Measurements from ENCODE around the gene SPAG6.
"Not testable (repeated sequence)": the region's sequence is repeated elsewhere in the genome, so short reads cannot be mapped to it uniquely, and the experiment has no call there.

SPAG6 gene

DNA sequence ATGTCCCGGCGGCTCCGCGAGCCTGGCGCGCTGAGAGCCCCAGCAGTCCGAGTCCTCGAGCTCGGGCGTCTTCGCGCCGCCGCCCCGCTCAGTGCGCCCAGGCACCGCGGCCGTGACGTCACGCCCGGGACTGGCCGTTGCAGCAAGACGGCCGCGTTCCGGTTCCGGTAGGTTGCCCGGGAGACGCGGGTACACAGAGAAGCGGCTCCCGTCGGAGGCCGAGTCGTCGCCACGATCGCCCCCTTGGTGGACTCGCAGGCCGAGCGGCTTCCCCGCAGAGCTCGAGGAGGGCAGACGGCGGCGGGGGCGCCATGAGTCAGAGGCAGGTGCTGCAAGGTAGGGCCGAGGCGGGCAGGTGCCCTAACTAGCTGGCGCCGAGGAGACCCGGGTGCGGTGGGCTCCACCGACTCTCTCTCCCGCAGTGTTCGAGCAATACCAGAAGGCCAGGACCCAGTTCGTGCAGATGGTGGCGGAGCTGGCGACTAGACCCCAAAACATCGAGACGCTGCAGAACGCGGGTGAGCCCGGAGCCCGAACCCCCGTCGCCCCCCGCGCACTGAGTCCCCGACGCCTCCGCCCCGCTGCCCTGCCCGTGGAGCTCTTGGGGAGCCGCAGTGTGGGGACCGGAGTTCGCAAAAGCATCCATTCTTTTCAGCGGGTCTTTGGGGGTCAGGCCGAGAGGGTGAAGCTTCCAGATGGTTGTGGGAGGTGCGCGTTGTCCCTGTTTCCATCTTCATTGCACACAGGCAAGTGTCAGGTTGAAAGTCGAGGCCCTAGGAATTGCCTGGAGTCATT, at the start of gene SPAG6:
SPAG6 (plus strand) TSS at position 196 of the 795 bp plus-strand sequence; CDS start at position 312, 116 bp downstream.
- DNase-seq: peak; percentile 70

DNA sequence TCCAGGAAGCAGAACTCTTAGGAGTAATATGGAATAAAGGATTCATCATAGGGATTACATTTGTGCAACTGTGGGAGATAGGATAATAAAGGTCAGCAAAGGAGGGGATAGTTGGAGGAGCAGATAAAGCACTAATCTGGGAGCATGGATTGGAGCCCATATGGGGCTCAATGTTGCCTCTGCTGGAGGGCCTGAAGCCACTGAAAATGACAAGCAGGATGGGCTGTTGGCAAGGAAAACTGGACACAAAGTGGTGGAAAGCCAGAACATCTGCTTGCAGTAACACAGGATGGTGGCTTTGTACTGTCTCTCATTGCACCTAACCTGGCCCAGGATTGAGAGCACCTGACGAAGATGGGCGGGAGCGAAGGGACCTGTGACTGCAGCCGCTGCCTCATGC, 44.1 kb upstream of the SPAG6 start:
- DNase-seq: no peak

DNA sequence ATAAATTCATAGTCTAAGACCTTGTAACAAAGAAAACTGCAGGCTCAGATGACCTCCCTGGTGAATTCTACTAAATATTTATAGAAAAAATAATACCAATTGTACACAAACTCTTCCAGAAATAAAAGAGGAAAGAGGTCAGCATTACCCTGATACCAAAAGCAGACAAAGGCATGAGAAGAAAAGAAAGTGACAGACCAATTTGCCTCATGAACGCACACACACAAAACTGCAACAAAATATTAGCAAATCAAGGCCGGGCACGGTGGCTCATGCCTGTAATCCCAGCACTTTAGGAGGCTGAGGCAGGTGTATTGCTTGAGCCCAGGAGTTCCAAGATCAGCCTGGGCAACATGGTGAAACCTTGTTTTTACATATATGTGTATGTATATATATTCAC, 41.8 kb upstream of the SPAG6 start:
- no peak for DNase-seq

DNA sequence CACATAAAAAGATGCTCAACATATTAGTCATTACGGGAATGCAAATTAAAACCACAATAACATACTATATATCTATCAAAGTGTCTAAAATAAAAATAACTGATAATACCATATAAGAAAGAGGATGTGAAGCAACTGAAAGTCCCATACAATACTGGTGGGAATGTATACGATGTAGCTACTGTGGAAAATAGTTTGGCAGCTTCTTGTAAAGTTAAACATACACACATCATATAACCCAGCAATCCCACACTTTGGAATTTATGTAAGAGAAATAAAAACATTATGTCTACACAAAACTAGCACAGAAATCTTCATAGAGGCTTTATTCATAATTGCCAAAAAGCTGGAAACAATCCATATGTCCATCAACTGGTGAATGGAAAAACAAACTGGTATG, 39.6 kb upstream of the SPAG6 start:
- DNase-seq: no peak

DNA sequence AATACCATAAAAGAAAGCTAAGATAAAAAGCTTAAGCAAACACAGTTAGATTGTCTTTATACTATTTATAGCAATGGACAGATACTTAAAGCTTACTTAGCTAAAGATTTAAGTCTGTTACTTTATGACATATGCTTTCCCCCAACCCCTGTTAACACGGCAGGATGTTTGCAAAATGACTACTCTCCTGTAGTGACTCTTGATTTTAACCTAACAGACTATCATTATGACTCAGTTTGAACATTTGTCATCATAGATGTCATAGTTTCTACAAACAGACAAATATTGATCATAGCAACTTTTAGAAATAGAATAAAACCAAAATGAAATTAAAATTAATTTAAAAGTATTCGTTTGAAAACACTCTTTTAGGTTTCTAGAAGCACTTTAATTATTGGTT, 36.9 kb upstream of the SPAG6 start:
- DNase-seq: no peak

DNA sequence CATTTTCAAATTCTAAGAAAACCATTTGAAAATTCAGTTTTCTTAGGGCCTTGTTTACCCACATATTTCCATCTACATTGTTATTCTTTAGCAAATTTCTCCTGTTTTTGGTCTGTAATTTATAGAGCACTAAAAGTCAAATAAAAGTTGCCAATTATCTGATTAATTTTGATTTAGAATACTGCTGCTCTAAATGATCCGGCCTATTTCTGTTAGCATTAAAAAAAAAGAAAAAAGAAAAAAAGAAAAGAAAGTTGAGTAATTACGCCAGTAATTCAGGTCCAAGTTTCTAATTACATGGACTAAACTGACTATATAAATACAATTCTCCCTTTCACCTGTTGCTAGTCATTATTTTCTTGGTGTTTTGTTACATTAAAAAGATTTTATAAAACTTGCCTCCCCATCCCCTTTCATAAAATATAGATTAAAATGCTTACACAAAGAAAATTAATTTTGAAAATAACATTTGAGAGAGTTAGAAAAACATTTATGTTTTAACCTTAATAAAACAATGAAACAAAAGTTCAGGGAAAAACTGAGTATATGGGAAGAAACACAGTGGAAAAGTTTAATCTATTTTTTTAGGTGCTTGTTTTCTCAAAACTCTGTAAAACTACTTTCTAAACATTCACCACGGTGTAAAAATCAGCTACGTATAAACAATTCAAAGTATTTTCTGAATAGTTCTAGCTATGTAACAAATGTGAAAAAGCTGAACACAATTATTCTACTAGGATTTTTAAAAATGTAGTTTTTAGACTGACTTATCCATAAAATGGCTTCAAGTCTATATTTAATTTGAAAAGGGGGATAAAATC, 35.9 kb upstream of the SPAG6 start:
- no peak for DNase-seq

DNA sequence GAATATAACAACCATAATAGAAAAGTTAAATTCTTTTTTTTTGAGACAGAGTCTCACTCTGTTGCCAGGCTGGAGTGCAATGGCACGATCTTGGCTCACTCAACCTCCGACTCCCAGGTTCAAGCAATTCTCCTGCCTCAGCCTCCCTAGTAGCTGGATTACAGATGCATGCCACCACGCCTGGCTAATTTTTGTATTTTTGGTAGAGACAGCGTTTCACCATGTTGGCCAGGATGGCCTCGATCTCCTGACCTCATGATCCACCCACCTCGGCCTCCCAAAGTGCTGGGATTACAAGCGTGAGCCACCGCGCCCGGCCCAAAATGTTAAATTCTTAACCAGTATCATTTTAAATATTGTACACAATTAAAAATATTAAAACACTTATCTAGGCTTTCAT, 35.3 kb upstream of the SPAG6 start:
- DNase-seq: not testable (repeated sequence)

DNA sequence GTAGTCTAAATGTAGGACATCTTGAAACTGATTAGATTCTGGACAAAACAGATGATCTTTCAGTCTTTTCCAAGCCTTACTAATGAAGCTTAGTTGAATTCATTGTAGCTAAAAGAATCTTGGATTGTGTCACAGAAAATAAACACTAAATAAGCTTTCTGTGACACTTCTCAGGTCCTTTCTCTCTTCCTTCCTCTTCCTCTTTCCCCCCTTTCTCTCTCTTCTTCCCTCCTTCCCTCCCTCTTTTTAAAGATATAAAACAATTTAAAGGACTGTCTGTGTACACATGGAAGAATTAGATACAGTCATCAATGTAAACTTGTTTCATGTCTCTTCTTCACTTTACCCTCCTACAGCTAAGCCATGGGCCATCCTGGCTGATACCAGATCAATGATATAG, 34.4 kb upstream of the SPAG6 start:
- DNase-seq: no peak

DNA sequence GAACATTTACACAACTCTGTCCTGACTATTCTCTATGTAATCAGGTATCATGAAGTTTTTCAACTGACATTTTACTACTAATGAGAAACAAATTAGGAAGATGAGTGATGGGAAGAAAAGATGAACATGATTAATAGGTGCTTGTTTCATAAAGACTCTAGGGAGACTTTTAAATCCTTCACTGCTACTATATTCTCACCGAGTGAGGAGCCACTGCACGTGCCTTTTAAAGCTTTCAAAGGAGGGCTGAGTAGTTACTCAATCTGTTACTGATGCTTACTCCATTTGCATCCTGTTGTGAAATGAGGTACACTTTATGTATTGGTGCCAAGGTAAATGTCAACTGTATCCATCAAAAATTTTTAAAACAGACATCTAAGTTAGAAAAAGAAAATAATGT, 30.4 kb upstream of the SPAG6 start:
- DNase-seq: no peak

DNA sequence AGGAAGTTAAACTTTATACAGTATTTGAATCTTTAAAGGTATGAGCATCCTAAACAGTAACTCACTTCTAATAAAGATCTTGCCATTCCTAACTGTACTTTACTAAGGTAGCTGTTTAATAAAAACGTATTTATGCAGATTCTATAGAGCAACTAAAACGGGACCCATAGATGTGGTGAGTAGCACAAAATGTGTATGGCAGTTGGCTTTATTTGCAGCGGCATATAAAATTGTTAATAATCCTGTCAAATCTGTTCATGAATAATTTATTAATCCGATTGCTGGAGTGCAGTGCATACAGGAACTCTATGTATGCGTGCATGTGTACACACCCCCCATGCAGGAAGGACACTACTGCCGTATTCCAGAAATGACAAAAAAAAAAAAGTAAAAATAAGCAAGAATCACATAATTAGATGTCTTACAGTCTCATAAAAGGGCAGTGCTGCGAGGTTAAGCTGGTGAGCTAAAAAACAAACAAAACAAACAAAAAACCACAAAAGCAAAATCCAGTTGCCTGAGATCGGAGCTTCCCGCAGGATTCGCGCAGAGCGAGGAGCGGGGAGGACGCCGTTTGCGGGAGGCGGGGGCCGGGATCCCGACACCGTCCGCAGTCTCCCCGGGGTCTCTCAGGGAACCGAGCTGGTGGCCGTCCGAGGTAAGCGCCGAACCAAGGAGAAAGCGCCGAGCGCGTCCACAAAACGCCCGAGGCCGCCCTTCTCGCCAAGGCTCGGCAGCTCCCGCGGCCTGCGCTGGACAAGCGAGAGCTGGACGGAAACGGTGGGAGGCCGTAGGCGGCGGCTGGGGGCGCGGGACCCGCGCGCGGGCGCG, 29.6 kb upstream of the SPAG6 start:
- peak; percentile 46 for DNase-seq

DNA sequence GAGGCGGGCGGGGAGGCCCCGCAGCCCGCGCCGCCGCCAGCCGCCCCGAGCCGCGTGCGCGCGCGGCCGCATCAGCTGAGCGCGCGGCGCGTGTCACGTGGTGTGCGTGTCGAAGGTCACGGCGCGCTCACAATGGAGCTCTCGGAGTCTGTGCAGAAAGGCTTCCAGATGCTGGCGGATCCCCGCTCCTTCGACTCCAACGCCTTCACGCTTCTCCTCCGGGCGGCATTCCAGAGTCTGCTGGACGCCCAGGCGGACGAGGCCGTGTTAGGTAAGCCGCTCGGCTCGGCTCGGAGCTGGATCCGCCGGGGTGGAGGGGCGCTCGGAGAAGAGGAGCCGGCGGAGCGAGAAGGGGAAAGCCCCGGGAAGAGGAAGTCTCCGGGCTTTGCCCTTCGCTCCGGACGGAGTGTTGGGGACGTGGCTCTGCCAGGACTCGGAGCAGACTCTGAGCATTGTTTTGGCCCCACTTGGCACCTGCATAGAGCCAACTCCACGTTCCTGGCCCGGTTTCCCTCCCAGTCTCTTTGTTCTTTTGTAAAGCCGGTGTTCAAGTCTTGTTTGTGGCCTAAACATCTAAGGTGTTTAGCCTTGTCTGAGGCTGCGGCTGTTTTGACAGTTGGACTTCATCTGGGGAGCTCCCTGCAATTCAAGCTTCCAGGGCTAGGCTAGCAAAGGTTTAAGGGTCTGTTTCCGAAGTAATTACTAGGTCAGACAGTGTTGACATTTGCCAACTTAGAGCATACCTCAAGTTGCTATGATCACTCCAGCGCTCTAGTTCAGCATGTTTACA, 28.8 kb upstream of the SPAG6 start, which contains the start of gene COMMD3:
COMMD3 (plus strand) TSS at position 103 of the 790 bp plus-strand sequence; CDS start at position 133, 30 bp downstream.
- DNase-seq: peak; percentile 74

DNA sequence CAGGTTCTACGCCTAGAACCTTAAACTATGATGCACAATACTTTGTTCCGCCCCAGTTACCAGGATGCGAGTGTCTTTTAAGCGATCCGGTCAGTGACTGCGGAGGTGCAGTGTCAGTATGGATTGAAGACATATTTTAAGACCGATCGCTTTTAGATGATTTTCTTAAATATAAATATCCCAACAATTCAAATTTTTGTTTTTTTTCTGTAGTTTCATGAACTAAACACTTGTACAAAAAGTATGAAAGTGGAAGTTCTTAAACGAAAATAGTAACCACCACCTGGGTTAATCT, 28.3 kb upstream of the SPAG6 start:
- DNase-seq: no peak

DNA sequence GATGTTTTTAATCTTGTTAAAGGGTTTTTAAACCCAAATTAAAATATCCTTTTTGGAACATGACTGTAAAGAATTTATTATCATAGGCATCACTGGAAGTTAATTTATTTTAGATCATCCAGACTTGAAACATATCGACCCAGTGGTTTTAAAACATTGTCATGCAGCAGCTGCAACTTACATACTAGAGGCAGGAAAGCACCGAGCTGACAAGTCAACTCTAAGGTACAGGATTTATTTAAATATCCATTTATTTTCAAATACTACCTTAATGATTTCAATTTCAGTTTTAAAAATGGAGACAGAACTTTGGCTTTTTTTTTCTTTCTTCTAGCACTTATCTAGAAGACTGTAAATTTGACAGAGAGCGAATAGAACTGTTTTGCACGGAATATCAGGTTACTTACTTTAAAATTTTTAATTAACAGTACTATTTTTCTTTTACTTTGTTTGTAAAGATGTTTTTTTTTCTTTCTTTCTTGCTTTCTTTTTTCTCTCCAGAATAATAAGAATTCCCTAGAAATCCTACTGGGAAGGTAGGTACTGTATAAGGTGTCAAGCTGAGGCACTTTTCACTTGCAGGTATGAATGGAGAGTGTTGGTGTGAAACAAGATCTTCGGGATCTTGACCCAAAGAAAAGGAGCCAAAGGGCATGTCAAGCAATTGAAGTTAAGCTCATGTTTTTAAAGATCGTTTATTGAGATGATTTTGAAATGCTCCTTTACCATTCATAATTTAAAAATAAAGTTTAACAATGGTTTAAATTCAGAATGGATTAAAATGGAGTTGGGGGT, 27.3 kb upstream of the SPAG6 start:
- DNase-seq: no peak

DNA sequence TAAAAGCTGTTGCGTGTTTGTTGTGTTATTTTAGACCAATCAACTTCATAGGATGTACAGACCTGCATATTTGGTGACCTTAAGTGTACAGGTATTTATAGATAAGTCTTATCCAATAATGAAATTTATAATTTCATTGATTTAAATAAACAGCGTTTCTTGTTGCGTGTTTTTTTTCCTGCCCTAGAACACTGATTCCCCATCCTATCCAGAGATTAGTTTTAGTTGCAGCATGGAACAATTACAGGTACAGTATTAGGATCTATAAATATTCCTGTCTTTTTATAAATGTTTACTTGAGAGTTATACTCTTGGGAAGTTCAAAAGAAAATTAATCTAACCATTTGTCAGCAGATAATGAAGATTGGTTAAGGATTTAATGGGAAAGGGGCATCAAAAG, 26.5 kb upstream of the SPAG6 start:
- no peak for DNase-seq

DNA sequence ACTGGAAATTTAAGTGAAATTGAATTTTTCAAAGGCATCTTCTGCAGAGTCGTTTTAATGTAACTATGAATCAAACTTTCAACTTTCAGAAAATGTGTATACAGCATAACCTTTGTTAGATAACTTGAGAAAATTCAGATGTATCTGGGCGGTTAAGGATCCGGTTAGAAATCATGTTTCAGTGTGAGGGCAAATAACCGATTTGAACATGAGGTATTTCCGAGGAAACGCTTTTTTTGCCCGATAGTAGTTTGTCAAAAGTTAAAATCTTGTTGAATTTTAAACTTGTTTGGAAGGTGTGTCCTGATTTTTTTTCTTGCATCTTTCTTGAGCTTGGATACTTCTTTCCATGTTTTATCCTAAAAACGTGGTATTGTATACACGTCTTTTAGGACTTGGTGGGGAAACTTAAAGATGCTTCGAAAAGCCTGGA, 25.7 kb upstream of the SPAG6 start:
- no peak for DNase-seq

DNA sequence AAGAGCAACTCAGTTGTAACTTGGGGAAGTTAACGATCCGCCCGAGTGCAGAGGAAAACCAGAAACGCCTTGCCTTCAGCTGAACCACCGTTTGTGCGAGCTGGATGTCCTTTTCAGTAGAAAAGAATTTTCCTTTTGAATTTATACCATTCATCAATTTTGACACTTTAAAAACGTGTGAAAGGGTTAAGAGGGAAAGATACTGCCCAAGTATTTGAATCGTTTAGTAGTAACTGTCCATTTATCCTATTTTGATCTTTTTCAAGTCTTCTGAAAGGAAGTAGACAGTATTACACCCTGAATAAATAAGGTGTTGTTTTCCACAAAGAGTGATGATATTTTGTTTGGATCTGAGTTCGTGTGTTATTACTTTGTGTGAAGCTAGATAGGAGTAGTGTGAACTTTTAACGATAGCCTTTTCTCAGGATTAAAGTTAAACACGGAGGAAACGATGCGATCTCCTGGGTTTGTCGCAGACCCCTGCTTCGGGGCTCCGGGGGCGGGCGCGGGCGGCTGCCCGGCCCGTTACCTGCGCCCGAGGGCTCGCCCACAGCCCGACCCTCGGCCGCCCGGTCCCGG, 25.2 kb upstream of the SPAG6 start:
- no peak for DNase-seq

DNA sequence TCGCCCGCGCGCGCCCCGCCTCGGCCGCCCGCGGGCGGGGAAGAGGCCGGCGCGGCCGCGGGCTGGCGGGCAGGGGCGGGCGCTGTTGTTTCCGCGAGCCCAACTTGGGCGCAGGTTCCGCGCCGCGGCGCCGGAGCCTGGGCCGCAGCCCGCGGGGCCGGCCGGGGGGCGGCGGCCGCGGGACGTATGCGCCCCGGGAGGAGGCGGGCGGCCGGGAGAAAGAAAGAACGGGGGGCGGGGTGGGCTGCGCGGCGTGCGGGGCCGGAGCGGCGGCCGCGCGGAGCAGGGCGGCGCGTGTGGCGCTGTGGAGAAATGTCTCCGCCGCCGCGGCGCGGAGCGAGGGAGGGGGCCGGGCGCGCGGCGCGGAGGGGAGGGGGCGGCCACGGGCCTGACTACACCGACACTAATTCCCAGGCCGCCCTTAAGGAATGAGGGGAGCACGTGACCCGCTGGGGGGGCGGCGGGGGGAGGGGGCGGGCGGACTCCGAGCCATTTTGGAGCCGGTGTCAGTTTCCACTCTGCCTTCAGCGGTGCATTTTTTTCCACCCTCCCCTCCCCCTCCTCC, 24.6 kb upstream of the SPAG6 start, which contains the start of gene BMI1:
BMI1 (plus strand) TSS at position 509 of the 565 bp plus-strand sequence. CDS start 5,351 bp downstream, outside the sequence.
- DNase-seq: peak; percentile 68

DNA sequence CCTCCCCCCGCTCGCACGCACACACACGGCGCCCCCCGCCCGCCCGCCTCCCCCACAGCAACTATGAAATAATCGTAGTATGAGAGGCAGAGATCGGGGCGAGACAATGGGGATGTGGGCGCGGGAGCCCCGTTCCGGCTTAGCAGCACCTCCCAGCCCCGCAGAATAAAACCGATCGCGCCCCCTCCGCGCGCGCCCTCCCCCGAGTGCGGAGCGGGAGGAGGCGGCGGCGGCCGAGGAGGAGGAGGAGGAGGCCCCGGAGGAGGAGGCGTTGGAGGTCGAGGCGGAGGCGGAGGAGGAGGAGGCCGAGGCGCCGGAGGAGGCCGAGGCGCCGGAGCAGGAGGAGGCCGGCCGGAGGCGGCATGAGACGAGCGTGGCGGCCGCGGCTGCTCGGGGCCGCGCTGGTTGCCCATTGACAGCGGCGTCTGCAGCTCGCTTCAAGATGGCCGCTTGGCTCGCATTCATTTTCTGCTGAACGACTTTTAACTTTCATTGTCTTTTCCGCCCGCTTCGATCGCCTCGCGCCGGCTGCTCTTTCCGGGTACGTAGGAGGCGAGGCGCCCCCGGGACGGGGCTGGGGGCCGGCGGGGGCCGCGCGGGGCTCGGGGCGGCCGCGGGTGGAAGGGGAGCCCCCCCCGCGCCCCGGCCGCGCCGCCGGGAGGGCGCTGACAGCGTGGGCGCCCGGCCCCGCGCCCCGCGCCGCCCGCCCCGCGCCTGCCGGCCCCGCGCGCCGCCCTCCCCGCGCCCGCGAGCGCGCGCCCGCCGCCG, 24.0 kb upstream of the SPAG6 start:
- peak; percentile 34 for DNase-seq

DNA sequence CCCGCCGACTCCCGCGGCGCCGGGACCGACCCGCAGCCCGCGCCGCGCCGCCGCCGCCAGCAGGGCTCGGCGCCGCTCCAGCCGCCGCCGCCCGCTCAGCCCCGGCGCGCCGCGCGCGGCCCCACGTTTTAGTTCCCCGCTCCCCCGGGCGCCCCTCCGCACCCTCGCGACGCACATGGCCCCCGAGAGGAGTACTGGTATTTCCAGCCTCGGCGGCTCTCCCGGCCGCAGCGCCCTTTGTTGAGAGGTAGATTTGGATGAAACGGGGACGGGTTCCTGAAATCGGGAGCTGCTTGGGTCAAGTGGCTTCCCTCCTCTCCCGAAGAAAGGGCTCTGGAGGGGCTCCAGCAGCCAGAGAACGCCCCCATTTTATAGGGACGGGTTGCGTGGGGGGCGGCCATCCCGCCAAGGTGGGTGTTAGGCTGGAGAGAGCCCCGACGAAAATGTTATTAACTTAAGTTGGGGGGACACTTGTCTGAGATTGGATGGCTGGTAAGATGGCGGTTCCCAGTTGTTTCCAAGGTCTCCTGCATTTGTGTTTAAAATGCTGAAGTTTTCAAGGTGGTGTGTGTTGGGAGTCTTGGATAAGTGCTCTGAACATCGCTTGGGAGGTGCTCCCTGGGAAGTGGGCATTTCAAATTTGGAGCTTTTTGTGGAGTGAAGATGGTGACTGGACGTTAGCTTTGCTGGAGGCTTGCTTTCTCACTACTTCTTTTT, 23.2 kb upstream of the SPAG6 start:
- DNase-seq: no peak

All from NCI-H1105 treated with DMSO at 0.1 percent for 48 hours (cell line).